ENCODE data around the gene MAP3K5.

MAP3K5 gene

GRCh38 chr6:136618086-136618485 lies 174.2 kb downstream of the MAP3K5 start:
- no peak overlapping the region for H3K9ac ChIP-seq (ENCODE audit: low read length)

GRCh38 chr6:136616527-136616926 lies 175.8 kb downstream of the MAP3K5 start:
- no peak overlapping the region for H3K27ac ChIP-seq (ENCODE audit: low read length)
- peaks cover 18% of the 10 kb centered on the region for H3K4me1 ChIP-seq (ENCODE audit: control insufficient read depth, low read depth, low read length)
- no peak overlapping the region for H3K9ac ChIP-seq (ENCODE audit: low read length)
- no peaks in the 10 kb centered on the region for H3K27me3 ChIP-seq (ENCODE audit: control insufficient read depth, insufficient read depth, low read length)
- no peaks in the 10 kb centered on the region for H3K36me3 ChIP-seq (ENCODE audit: control insufficient read depth, low read depth, low read length)
- H3K4me3 ChIP-seq (ENCODE audit: low read length) = no peak overlapping the region
- no peaks in the 10 kb centered on the region for H3K9me3 ChIP-seq (ENCODE audit: control insufficient read depth, low read depth, low read length)

More at GRCh38 chr6:136618086-136618485, 174.2 kb downstream of the MAP3K5 start:
- Histone ChIP-seq H3K36me3 (ENCODE audit: control insufficient read depth, low read depth, low read length) (no peaks in the 10 kb centered on the region), H3K4me3 (ENCODE audit: low read length) (no peak overlapping the region), H3K4me1 (ENCODE audit: control insufficient read depth, low read depth, low read length) (peaks cover 13% of the 10 kb centered on the region), H3K27ac (ENCODE audit: low read length) (no peak overlapping the region), H3K27me3 (ENCODE audit: control insufficient read depth, insufficient read depth, low read length) (no peaks in the 10 kb centered on the region), H3K9me3 (ENCODE audit: control insufficient read depth, low read depth, low read length) (no peaks in the 10 kb centered on the region)

DNA sequence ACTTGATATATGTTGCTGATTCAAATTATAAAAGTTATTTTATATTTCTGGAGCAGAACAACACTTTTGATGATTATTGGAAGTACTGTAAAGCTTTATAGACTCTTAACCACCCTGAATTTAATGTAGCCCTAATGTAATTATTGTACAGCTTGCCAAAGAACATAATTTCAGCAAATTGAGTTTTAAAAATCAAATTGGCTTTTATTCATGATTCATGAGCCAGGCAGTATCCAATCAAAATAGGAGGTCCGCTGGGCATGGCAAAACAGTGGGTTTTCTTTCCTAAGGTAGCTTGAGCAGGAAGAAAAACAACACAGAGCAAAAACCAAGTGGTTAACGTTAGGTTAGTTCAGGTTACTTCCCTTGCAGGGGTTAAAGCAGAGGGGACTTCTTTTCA lies 177.3 kb downstream of the MAP3K5 start:
- no peak overlapping the region for H3K4me3 ChIP-seq (ENCODE audit: low read length)
- H3K4me1 ChIP-seq (ENCODE audit: control insufficient read depth, low read depth, low read length) = peaks cover 22% of the 10 kb centered on the region
- H3K27ac ChIP-seq (ENCODE audit: low read length) = no peak overlapping the region
- H3K9ac ChIP-seq (ENCODE audit: low read length) = no peak overlapping the region
- no peaks in the 10 kb centered on the region for H3K27me3 ChIP-seq (ENCODE audit: control insufficient read depth, insufficient read depth, low read length)
- no peaks in the 10 kb centered on the region for H3K9me3 ChIP-seq (ENCODE audit: control insufficient read depth, low read depth, low read length)
- no peaks in the 10 kb centered on the region for H3K36me3 ChIP-seq (ENCODE audit: control insufficient read depth, low read depth, low read length)

DNA sequence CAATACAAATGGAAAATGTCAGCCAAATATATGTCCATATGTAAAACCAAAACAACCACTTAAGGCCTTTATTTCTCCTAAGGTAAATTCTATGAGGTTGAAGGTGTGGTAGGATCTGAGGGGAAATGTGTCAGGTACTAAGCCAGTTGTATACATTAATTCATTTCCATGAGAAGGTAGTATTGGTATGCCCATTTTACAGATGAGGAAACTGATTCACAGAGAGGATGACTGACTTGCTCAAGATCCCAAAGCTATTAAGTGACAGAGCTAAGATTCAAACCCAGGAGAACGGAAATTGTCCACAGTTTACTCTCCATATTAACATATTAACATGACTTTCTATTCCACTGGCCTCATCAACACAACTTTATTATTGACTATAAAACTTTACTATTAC lies 177.9 kb downstream of the MAP3K5 start:
- H3K27ac ChIP-seq (ENCODE audit: low read length) = no peak overlapping the region
- no peaks in the 10 kb centered on the region for H3K27me3 ChIP-seq (ENCODE audit: control insufficient read depth, insufficient read depth, low read length)
- no peak overlapping the region for H3K9ac ChIP-seq (ENCODE audit: low read length)
- peaks cover 22% of the 10 kb centered on the region for H3K4me1 ChIP-seq (ENCODE audit: control insufficient read depth, low read depth, low read length)
- no peaks in the 10 kb centered on the region for H3K36me3 ChIP-seq (ENCODE audit: control insufficient read depth, low read depth, low read length)
- H3K9me3 ChIP-seq (ENCODE audit: control insufficient read depth, low read depth, low read length) = no peaks in the 10 kb centered on the region
- no peak overlapping the region for H3K4me3 ChIP-seq (ENCODE audit: low read length)

GRCh38 chr6:136613477-136613876 lies 178.8 kb downstream of the MAP3K5 start:
- H3K36me3 ChIP-seq (ENCODE audit: control insufficient read depth, low read depth, low read length) = no peaks in the 10 kb centered on the region
- H3K9me3 ChIP-seq (ENCODE audit: control insufficient read depth, low read depth, low read length) = no peaks in the 10 kb centered on the region
- peaks cover 22% of the 10 kb centered on the region for H3K4me1 ChIP-seq (ENCODE audit: control insufficient read depth, low read depth, low read length)
- H3K4me3 ChIP-seq (ENCODE audit: low read length) = peak overlapping the region; percentile 18
- H3K9ac ChIP-seq (ENCODE audit: low read length) = no peak overlapping the region
- no peaks in the 10 kb centered on the region for H3K27me3 ChIP-seq (ENCODE audit: control insufficient read depth, insufficient read depth, low read length)
- peak overlapping the region; percentile 12 for H3K27ac ChIP-seq (ENCODE audit: low read length)

- Histone ChIP-seq H3K4me3 (ENCODE audit: low read length) (peak overlapping the region; percentile 18), H3K36me3 (ENCODE audit: control insufficient read depth, low read depth, low read length) (no peaks in the 10 kb centered on the region), H3K27ac (ENCODE audit: low read length) (peak overlapping the region; percentile 49), H3K27me3 (ENCODE audit: control insufficient read depth, insufficient read depth, low read length) (no peaks in the 10 kb centered on the region), H3K9ac (ENCODE audit: low read length) (no peak overlapping the region), H3K4me1 (ENCODE audit: control insufficient read depth, low read depth, low read length) (peaks cover 22% of the 10 kb centered on the region), H3K9me3 (ENCODE audit: control insufficient read depth, low read depth, low read length) (no peaks in the 10 kb centered on the region)
Measured at GRCh38 chr6:136612666-136613389, 179.4 kb downstream of the MAP3K5 start.

DNA sequence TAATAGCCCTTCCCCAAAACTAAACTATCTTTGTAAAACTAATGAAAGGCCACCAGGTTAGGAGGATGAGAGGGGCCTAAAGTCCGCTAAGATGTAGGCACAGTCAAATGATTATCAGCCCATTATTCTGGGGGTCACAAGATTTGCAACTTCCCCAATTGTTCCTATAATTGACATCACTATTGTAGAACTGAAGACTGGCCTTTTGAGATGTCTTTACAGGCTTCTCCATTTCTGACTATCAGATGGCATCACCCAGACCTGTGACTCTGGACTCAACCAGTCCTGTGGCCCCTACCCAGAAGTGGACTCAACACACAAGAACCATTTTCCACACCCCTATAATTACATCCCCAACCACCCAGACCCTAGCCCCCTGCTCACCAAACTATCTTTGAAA lies 180.5 kb downstream of the MAP3K5 start:
- Histone ChIP-seq H3K36me3 (ENCODE audit: control insufficient read depth, low read depth, low read length) (no peaks in the 10 kb centered on the region), H3K27me3 (ENCODE audit: control insufficient read depth, insufficient read depth, low read length) (no peaks in the 10 kb centered on the region), H3K9ac (ENCODE audit: low read length) (no peak overlapping the region), H3K4me3 (ENCODE audit: low read length) (no peak overlapping the region), H3K27ac (ENCODE audit: low read length) (no peak overlapping the region), H3K9me3 (ENCODE audit: control insufficient read depth, low read depth, low read length) (no peaks in the 10 kb centered on the region), H3K4me1 (ENCODE audit: control insufficient read depth, low read depth, low read length) (peaks cover 22% of the 10 kb centered on the region)

DNA sequence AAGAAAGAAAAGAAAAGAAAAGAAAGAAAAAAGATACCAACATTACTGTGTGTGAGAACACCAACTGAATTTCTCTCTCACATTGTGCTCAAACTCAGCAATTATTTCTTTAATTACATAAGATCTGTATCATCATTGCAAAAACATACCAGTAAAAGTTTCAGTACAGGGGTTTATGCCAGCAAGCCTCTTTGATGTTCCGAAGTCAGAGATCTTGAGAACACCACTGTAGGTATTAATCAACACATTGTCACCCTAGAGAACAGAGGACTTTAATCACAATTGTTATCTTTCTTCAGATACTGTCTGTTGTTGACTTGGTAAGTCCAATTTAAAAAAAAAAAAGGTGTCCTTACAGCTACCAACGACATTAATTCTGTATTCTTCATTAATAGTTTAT lies 181.1 kb downstream of the MAP3K5 start:
- H3K4me3 ChIP-seq (ENCODE audit: low read length) = no peak overlapping the region
- no peak overlapping the region for H3K9ac ChIP-seq (ENCODE audit: low read length)
- no peak overlapping the region for H3K27ac ChIP-seq (ENCODE audit: low read length)

GRCh38 chr6:136609873-136610706 lies 182.2 kb downstream of the MAP3K5 start:
- Histone ChIP-seq H3K4me1 (ENCODE audit: control insufficient read depth, low read depth, low read length) (peaks cover 19% of the 10 kb centered on the region), H3K36me3 (ENCODE audit: control insufficient read depth, low read depth, low read length) (no peaks in the 10 kb centered on the region), H3K27me3 (ENCODE audit: control insufficient read depth, insufficient read depth, low read length) (no peaks in the 10 kb centered on the region), H3K4me3 (ENCODE audit: low read length) (no peak overlapping the region), H3K9ac (ENCODE audit: low read length) (no peak overlapping the region), H3K9me3 (ENCODE audit: control insufficient read depth, low read depth, low read length) (no peaks in the 10 kb centered on the region), H3K27ac (ENCODE audit: low read length) (no peak overlapping the region)

More for the DNA sequence above, 181.1 kb downstream of the MAP3K5 start:
- no peaks in the 10 kb centered on the region for H3K9me3 ChIP-seq (ENCODE audit: control insufficient read depth, low read depth, low read length)
- H3K36me3 ChIP-seq (ENCODE audit: control insufficient read depth, low read depth, low read length) = no peaks in the 10 kb centered on the region
- H3K4me1 ChIP-seq (ENCODE audit: control insufficient read depth, low read depth, low read length) = peaks cover 22% of the 10 kb centered on the region
- H3K27me3 ChIP-seq (ENCODE audit: control insufficient read depth, insufficient read depth, low read length) = no peaks in the 10 kb centered on the region

DNA sequence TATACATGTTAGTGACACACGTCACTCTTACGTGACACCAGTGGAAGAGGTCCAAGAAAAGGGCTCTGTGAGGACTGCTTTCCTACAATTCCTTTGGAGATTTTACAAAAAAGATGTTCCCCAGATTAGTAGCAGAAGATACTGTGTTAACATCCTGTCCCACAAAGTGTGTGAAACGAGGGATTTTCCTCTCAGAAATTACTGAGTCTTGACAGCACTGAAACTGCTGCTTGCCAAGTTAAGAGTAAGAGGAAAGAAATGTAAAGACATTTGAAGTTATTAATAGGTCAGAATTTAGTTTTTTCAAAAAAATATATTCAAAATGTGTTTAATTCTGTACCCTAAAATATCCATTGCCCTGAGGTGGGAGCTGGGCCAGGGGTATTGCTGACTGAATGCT lies 183.3 kb downstream of the MAP3K5 start:
- Histone ChIP-seq H3K4me1 (ENCODE audit: control insufficient read depth, low read depth, low read length) (peaks cover 17% of the 10 kb centered on the region), H3K9me3 (ENCODE audit: control insufficient read depth, low read depth, low read length) (no peaks in the 10 kb centered on the region), H3K4me3 (ENCODE audit: low read length) (no peak overlapping the region), H3K9ac (ENCODE audit: low read length) (no peak overlapping the region), H3K27me3 (ENCODE audit: control insufficient read depth, insufficient read depth, low read length) (no peaks in the 10 kb centered on the region), H3K36me3 (ENCODE audit: control insufficient read depth, low read depth, low read length) (no peaks in the 10 kb centered on the region), H3K27ac (ENCODE audit: low read length) (no peak overlapping the region)

DNA sequence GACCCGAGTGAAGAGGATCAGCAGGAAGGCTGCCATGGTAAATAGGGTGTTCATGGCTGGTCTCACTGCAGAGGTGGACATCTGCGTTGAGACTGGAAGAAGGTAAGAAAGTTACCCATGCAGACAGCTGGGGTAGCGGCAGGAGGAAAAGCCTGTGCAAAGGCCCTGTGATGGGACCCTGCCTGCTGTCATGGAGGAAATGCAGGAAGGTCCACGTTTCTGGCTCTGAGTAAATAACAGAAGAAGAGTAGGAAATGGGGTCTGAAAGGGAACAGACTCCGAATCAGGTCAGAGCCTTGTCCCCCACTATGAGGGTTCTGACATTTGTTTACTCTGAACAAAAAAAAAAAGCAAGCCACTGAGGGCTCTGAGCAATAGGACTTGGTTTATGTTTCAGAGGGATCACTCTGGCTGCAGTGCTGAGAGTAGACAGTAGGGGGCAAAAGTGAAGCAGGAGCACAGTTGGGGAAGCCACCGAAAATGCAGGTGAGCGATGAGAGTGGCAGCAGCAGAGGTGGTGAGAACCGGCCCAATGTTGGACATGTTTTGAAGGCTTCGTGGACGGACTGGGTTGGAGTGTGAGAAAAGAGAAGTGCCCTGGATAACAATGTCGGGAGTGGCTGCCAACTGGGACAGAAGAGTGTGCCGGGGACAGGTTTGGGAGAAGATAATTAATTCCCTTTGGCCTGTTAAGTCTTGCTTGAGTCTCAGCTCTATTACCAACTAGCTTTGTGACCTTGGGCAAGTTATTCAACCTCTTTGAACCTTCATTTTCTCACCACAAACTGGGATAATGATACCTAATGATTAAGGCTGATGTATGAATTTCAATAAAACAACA lies 184.1 kb downstream of the MAP3K5 start:
- no peak overlapping the region for H3K4me3 ChIP-seq (ENCODE audit: low read length)
- no peaks in the 10 kb centered on the region for H3K36me3 ChIP-seq (ENCODE audit: control insufficient read depth, low read depth, low read length)
- H3K27me3 ChIP-seq (ENCODE audit: control insufficient read depth, insufficient read depth, low read length) = no peaks in the 10 kb centered on the region
- H3K27ac ChIP-seq (ENCODE audit: low read length) = no peak overlapping the region
- peaks cover 10% of the 10 kb centered on the region for H3K4me1 ChIP-seq (ENCODE audit: control insufficient read depth, low read depth, low read length)
- H3K9ac ChIP-seq (ENCODE audit: low read length) = no peak overlapping the region
- no peaks in the 10 kb centered on the region for H3K9me3 ChIP-seq (ENCODE audit: control insufficient read depth, low read depth, low read length)

Measured in iPS-18a (cell line).